ENCODE data around the gene LMAN1. TPM values are rescaled to one million over a fixed set of nuclear protein-coding genes. Genes with fewer than 3 reads are reported as not detected.

LMAN1 gene
- total RNA-seq, 4 donors from 2014 or later: 30.2 to 200 (median 76.8) TPM

DNA sequence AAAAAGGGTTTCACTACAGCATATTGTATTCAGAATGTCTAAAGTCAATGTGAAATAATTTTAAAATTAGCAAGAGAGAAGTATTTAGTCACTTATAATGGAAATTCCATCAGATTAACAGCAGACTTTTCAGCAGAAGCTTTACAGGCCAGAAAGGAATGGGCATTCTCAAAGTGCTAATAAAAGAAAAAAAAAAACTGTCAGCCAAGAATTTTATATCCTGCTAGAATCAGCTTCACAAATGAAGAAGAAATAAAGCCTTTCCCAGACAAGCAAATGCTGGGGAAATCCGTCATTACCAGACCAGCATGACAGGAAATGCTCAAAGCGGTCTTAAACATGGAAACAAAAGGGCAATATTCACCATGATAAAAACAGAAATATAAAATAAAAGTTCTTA lies 18.8 kb downstream of the LMAN1 start:
- TF ChIP-seq, protein P1, sequence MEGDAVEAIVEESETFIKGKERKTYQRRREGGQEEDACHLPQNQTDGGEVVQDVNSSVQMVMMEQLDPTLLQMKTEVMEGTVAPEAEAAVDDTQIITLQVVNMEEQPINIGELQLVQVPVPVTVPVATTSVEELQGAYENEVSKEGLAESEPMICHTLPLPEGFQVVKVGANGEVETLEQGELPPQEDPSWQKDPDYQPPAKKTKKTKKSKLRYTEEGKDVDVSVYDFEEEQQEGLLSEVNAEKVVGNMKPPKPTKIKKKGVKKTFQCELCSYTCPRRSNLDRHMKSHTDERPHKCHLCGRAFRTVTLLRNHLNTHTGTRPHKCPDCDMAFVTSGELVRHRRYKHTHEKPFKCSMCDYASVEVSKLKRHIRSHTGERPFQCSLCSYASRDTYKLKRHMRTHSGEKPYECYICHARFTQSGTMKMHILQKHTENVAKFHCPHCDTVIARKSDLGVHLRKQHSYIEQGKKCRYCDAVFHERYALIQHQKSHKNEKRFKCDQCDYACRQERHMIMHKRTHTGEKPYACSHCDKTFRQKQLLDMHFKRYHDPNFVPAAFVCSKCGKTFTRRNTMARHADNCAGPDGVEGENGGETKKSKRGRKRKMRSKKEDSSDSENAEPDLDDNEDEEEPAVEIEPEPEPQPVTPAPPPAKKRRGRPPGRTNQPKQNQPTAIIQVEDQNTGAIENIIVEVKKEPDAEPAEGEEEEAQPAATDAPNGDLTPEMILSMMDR (IDR thresholded peaks at IDR 0.05): no peak
- H3K27me3 ChIP-seq: no peaks in the 10 kb centered on the region
- no peak overlapping the region for H3K4me3 ChIP-seq
- DNase-seq: no peak
- H3K36me3 ChIP-seq: no peaks in the 10 kb centered on the region
- H3K9me3 ChIP-seq: no peaks in the 10 kb centered on the region
- no peaks in the 10 kb centered on the region for H3K4me1 ChIP-seq
- intact Hi-C loops (cut with DNase I; ENCODE audit: low total_unique reads): no loop called here
- no peak overlapping the region for H3K27ac ChIP-seq

DNA sequence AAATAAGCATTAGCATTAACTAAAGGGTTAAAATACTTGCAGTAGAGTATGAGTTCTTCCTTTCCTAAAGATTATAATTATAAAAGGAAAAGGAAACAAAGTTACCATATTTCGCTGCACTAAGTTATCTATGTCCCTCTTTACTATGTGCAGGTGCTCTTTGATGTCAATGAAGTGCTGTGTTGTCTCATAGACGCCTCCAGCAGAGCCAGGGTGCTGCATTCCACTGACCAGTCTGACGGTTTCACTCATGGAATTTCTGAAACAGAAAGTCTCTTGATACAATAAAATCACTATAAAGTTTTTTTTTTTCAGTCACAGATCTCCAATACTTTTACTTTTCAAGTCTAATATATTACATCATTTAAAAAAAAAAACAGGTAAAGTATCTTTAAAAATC lies 26.1 kb downstream of the LMAN1 start:
- Histone ChIP-seq H3K36me3 (no peaks in the 10 kb centered on the region), H3K9me3 (no peaks in the 10 kb centered on the region), H3K27ac (no peak overlapping the region), H3K4me3 (no peak overlapping the region), H3K27me3 (no peaks in the 10 kb centered on the region), H3K4me1 (no peaks in the 10 kb centered on the region)
- DNase-seq: no peak
- intact Hi-C loops (cut with DNase I; ENCODE audit: low total_unique reads): no loop called here
- TF ChIP-seq POLR2A (IDR thresholded peaks at IDR 0.05): no peak
- TF ChIP-seq, protein P1 (IDR thresholded peaks at IDR 0.05): no peak

DNA sequence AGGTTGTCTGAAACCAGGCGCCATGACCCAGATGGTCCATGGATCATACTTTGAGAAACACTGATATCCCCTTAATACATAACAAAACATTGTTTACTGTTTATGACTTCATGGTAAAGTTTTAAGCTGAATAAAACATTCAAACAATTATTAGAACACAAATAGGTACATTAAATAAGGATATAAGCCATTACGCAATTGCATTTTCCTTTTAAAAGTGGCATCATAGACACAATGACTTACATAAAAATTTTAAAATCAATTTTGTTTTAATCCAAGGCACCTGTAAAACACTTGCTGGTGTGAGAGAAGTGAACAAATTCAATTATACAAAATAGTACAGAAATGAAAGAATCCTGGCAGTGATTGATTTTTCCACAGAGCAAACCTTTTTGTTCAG lies 30.4 kb downstream of the LMAN1 start:
- intact Hi-C loops (cut with DNase I; ENCODE audit: low total_unique reads): no loop called here

DNA sequence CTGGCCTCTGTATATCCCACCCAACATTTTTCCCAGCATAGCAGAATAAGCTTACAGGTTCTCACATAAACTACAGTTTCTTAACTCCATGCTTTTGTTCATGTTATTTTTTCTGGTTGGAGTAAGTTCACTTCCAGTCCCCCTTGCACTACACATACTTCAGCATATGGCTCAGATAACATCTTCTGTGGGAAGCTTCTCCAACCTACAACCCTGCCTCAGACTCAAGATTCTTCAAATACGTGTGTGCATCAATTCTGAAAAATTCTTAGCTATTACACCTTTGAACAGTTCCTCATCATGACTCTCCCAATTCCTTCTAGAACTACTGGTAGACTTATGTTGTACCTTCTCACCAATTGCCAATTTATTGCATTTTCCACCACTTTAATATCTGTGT lies 33.1 kb downstream of the LMAN1 start:
- no peaks in the 10 kb centered on the region for H3K4me1 ChIP-seq
- no peak overlapping the region for H3K4me3 ChIP-seq
- H3K9me3 ChIP-seq: no peaks in the 10 kb centered on the region
- DNase-seq: no peak
- intact Hi-C loops (cut with DNase I; ENCODE audit: low total_unique reads): no loop called here
- TF ChIP-seq, protein P1 (IDR thresholded peaks at IDR 0.05): no peak
- TF ChIP-seq POLR2A (IDR thresholded peaks at IDR 0.05): no peak
- H3K27ac ChIP-seq: no peak overlapping the region
- no peaks in the 10 kb centered on the region for H3K27me3 ChIP-seq
- H3K36me3 ChIP-seq: no peaks in the 10 kb centered on the region

More for the DNA sequence above, 30.4 kb downstream of the LMAN1 start:
- TF ChIP-seq, protein P1 (IDR thresholded peaks at IDR 0.05): no peak
- TF ChIP-seq POLR2A (IDR thresholded peaks at IDR 0.05): no peak
- no peak for DNase-seq
- Histone ChIP-seq H3K4me1 (no peaks in the 10 kb centered on the region), H3K27me3 (no peaks in the 10 kb centered on the region), H3K27ac (no peak overlapping the region), H3K36me3 (no peaks in the 10 kb centered on the region), H3K4me3 (no peak overlapping the region), H3K9me3 (no peaks in the 10 kb centered on the region)

DNA sequence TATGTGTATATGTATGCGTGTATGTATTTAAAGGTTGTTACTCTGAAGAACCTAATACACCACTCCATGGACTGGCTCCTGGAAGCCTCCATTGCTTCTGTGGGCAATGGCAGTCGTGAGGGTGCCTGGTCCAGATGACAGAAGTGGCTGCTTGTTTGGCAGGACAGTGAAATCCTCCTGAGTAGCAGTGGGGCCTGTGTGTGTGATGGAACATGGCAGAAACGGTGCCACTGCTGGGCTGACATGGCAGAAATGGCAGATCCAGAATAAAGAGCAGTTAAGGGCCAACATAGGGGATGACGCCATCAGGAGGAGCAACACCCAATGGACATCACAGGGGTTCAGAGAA lies 34.5 kb downstream of the LMAN1 start:
- Histone ChIP-seq H3K27me3 (no peaks in the 10 kb centered on the region), H3K36me3 (no peaks in the 10 kb centered on the region), H3K4me1 (no peaks in the 10 kb centered on the region), H3K4me3 (no peak overlapping the region), H3K27ac (no peak overlapping the region), H3K9me3 (no peaks in the 10 kb centered on the region)
- DNase-seq: no peak
- intact Hi-C loops (cut with DNase I; ENCODE audit: low total_unique reads): no loop called here
- no peak for TF ChIP-seq POLR2A (IDR thresholded peaks at IDR 0.05)
- TF ChIP-seq, protein P1 (IDR thresholded peaks at IDR 0.05): no peak
